Measurements from ENCODE around the gene RYR3.
"Not testable (repeated sequence)": the region's sequence is repeated elsewhere in the genome, so short reads cannot be mapped to it uniquely, and the experiment has no call there.

Gene RYR3

DNA sequence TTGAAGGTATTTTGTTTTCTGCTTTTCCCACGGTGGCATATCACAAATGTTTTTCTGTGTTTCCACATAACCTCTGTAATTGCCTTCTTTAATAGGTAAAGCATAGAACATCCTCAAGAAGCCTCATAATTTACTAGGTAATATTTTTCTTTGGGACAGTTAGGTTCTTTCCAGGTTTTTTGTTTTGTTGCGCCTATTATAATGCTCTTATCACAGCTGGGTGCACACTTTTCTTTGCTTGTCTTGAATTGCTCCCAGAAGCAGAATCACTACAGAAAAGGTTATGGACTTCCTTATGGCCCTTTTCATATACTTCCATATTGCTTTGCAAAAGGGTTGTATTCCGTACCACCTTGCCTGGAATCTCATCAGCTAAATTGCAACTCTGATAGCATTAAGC is 213.5 kb downstream of the RYR3 start:
- no peak for DNase-seq

DNA sequence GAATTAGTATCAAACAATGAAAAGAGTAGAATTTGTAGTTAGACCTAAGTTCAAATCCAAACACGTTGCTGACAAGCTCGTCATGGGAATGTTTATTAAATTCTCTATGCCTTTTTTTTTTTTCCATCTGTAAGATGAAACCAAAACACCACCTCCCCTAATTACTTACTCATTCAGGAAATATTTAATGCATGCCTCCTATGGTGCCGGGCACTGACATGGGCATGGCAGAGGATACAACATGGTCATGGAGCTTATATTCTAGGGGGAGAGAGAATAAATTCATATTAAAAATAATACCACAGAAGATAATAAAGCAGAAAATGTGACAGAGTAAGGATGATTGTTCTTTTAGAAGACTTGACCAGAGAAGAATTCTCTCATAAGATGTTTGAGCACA is 215.8 kb downstream of the RYR3 start:
- DNase-seq, result no peak

DNA sequence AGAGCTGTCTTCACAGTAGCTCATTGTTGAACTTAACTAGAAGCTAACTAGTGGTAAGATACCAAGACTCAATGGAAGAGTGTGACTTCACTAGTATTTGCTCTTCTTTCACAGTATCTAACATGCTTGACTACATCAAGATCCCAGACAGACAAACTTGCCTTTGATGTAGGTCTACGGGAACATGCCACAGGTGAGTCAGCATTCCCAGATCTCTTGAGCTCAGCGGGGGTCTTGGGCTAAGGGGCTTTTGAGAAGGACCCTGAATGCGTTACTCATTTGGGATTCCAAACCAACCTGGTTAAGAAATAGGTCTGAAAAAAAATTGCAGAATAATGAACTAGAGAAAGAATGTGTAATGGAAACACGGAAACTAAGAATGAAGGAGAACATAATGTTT is 222.4 kb downstream of the RYR3 start:
- DNase-seq, result no peak

DNA sequence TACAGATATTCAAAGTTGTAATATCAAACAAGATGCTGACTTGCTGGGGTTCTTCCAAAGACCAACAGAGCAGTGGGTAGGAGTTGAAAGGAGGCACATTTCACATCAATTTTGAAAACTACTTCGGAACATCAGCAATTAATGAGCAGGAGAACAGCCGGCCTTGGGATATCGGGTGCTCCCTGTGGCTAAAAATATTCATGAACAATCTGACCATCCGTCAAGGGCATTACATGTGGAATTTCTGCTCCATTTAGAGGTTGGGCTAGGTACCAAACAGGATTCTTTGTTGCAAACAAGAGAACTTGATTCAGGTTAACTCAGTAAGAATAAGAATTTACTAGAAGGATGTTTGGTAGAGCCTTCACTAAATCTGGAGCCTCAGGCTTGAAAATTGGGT is 223.9 kb downstream of the RYR3 start:
- no peak for DNase-seq

DNA sequence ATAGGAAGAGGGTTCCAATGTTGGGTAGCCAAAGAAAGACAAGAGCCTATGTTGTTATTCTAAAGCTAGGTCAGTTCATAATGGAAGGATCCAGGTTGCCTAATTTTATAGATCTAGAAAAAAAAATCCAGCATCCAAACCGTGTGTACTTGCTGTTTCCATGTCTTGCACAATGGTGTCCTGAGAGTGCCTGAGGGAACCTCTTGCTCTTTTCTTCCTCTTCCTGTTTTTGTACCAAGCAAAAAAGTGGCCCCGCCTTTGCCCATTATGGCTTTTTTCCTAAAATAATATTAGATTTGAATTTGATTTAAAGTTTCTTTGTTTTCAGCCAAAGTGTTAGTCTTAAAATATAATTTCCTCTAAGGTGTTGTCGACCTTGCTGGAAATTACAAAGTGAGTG is 224.4 kb downstream of the RYR3 start:
- DNase-seq, result no peak

DNA sequence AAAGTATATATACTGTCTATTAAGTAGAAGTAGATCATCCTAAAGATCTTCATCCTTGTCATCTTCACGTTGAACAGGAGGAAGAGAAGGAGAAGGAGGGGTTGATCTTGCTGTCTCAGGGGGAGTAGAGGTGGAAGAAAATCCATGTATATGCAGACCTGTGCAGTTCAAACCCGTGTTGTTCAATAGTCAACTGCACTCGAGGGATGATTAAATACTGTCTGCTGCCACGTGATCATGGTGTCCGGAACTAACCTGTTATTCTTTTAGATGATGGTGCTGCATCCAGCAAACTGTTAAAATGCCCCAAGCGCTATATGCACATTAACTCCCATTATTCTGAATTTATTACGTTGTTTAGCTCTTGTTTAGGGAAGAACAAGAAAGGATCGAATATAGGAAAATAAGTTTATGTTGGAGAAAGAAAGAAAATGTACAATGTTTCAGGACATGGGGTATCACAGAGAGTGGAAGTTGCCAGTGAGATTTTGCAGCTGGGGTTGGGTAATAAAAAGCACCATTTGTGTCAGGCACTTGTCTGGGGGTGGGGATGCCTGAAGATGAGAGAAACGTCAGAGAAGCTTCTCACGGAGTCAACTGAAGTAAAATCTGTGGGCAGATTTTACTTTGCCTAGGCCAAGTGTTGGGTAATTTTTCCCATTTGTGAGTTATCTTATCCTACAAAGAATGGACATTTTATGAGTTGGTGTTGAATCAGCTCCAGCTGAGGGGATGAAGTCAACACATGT is 229.2 kb downstream of the RYR3 start:
- DNase-seq, result no peak

DNA sequence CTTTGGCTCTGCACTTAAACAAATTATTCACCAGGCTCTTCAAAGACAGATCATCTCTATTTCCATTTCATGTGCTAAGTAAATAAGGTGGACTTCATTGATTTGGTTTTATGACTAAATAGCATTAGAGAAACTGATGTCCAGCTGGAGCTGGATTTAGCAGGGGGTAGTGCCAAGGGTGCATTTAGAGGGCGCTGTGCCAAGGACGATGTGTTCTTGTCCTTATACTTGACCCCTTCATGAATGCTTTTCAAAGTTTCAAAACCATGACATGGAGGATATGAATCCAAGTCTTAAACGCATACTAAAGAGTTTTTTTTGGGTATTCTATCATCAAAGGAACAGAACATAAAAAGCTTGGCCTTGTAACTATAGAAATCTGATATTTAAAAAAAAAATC is 233.2 kb downstream of the RYR3 start:
- DNase-seq, result no peak

DNA sequence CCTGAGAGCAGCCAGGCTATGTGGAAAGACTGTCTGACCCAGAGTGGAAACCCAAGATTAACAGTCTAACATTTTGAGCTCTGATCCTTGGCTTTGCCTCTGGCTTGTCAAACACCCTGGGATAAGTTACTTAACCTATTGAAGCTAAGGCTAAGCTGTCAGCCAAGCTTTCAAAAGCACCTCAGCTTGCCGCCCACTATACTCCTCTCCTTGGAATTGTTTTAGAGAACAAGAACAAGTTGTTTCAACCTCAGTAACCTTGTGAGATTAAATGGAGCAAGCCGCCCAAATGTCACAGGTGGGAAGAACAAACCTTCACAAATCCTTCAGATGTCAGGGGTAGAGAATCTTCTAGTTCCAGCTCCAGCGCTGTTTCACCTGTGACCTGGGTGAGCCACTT is 235.1 kb downstream of the RYR3 start:
- DNase-seq, result no peak

DNA sequence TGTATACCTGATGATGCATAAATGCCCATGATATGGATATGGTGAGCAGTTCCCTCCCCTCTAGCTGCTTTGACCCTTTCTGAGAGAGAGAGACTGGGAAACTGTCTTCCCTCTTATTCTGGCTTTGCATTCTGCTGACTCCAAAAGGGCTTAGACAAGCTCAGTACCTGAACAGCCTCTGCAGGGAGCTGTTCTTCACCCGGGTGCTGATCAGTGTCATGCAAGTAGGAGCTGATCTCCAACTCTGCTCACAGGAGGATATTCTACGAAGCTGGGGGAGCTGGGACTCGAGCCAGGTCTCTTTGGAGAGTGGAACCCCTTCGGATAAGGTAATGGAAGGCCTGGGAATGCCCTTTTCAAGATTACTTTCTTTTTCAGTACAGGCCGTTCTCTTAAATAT is 237.1 kb downstream of the RYR3 start:
- no peak for DNase-seq

DNA sequence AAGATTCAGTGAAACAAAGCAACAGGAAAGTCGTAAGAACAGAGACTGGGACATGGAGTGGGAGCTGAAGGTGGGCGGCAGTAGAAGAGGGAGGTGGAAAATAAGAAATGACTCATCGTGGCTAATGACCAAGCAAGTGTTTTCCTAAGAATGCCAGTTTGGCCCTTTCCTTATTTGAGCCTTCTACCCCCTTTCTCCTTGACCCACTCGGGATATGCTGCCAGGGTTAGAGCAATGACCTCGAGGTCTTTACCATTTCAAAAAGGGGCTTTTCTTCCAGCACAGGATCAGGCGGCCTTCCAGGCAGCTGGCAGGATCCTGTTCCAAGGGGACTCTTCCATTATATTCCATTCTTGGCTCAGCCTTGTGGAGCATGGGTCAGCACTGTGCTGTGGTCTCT is 241.1 kb downstream of the RYR3 start:
- DNase-seq, result no peak

DNA sequence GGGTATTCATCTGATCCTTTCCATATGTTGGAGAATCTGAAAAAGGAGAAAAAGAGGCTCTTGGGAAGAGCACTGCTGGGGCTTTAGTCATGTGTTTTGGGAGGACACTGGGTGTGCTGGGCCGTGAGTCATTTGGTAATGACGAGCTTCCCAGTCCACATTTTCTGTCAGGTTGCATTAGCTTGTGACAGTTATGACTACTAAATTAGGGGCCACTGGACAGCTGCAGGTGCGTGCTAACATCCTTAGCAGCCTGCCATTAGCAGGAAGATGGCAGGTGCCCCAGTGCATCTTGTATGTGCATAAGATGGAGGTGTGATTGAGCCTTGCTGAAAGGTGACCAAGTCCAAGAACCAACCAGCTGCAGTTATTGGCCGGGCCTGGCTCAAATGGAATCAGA is 242.4 kb downstream of the RYR3 start:
- DNase-seq, result no peak

DNA sequence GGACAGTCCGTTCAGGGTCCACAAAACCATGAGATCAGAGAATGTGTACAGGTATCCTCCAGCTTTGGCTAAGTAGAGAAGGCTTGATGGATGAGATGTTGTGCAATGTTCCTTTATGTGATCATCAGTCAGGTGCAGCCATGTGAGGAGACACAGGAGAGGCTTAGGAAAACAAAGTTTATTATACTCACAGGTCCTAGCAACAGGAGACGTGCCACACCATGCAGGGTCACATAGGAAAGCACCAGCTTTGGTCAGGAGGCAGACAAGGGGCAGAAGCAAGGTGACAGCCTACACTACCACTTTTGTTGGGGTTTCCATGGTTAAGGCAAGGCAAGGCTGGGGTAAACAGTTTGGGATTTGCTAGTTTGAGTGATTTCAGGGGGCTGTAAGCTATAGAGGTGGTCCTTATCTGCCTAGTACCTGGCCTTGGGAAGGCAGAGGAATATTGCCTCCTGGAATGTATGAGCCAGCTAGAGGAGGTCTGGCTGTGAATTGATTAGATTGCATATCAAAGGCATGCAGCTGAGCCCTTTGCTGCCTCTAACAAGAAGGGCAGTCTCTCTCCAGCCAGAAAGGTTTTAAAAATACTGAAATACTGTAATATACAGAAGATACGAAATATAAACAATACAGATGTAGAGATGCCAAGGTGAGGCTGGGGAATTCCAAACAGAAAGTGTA is 248.6 kb downstream of the RYR3 start:
- DNase-seq, result no peak

DNA sequence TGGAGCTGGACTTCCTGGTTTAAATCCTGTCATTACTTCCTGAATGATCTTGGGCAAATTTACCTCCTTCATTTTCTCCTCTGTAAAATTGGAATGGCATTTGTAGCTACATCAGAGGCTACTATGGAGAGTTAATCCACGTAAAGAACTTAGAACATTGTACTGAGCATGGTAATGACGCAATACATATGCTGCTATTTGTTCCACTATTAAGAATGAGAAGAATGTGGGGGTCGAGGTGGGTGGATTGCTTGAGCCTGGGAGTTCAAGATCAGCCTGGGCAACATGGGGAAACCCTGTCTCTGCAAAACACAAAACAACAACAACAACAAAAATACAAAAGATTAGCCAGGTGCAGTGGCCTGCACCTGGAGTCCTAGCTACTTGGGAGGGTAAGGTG is 250.6 kb downstream of the RYR3 start:
- DNase-seq, result no peak

DNA sequence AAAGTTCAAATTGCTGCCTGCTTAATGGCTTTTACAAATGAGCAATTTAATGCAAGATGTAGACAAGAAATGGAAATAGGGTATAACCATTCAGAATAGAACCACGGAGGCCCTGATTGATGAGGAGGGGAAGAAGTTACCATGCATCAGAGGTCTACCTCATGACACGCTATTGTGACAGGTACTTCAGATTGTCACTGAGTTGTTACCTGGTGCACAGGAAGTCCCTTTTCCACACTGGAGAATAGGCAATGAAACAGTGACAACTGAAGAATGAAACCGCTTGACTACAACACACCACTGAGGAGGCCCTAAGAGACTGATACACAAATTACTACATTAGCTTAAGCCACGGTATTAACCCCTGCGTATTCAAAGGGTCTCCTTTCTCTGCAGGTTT is 251.2 kb downstream of the RYR3 start:
- DNase-seq, result no peak

DNA sequence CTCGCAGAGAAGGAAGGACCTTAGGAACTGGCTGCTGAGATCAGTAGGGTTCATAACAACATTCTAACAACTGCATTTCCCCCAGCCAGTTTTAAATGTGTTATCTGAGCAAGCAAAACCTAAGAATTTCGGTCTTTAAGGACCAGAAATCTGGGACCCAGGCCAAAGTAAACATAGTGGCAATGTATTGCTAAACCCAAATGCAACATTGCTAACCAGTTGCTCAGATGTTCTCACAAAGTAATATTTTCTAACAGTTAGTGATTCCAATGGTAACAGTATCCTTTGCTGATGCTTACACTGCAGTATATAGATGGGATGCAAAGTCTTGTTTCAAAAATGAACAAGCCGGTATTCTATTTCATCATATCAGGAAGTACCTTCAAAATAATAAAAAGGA is 254.3 kb downstream of the RYR3 start:
- DNase-seq, result no peak

DNA sequence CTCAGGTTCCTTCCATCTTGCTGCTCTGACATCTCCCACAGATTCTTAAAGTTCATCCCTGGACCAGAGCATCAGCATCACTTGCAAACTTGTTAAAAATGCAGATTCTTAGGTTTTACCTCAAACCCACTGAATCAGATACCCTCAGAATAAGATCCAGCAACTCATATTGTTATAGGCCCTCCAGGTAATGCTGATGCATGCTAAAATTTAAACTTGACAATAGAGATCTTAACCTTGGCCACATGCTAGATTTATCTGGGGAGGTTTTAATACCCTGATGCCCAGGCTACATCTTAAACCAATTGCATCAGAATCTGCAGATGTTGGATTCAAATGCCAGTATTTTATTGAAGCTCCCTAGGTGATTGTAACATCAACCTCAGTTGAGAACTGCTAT is 256.9 kb downstream of the RYR3 start:
- DNase-seq, result no peak

DNA sequence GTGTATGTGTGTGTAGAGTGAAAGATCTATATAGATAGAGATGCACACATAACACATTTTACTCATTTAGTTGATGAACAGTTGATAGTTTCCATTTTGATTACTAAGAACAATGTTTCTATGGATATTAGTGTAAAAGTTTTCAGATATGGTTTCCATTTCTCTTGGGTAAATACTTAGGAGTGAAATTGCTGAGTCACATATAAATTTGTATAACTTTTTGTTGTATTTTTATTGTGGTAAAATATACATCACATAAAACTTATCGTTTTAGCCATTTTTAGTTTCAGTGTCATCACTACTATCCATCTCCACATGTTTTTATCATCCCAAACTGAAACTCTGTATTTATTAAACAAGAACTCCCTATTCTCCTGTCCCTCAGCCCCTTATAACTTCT is 258.3 kb downstream of the RYR3 start:
- DNase-seq, result no peak

DNA sequence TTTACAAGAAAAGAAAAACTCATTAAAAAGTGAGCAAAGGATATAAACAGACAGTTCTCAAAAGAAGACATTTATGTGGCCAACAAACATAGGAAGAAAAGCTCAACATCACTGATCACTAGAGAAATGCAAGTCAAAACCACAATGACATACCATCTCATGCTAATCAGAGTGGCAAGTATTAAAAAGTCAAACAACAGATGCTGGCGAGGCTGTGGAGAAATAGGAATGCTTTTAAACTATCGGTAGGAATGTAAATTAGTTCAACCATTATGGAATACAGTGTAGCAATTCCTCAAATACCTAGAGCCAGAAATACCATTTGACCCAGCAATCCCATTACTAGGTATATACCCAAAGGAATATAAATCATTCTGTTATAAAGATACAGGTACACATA is 267.1 kb downstream of the RYR3 start:
- DNase-seq, result not testable (repeated sequence)

DNA sequence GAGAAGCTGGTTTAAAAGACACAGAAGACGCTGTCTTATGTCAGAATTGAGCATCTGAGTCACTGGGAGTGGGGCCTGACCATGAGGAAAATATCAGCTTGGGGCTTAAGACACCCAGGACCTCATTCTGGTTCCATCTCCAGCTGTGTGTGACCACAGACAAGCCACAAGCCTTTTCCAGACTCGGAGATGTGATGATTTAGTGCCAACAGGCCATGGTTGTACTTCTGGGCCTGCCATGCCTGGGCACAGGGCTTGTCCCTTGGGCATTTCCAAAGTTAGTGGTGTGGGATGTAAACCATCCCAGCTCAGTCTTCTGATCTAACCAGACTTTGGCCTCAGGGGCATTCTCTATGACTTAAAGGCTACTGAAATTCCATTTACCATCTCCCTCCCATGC is 269.8 kb downstream of the RYR3 start:
- no peak for DNase-seq

DNA sequence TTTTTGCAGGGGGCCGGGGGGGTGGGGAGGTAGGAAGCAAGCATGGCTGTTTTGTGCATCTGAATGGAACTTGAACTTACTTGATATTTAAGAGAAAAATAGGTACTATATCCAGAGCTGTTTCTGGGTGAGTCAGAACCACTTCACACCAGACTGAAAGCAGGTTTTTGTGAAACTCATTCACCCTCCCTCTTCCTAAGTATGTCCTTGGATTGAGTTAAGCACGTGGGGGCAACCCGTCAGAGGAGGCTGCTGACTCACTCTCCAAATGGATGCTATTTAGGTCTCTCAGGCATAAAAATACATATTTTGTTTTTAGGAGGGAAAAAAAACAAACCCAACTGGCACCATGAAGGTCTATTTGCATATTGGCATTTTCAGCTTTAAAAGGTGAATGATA is 270.3 kb downstream of the RYR3 start:
- DNase-seq, result no peak

DNA sequence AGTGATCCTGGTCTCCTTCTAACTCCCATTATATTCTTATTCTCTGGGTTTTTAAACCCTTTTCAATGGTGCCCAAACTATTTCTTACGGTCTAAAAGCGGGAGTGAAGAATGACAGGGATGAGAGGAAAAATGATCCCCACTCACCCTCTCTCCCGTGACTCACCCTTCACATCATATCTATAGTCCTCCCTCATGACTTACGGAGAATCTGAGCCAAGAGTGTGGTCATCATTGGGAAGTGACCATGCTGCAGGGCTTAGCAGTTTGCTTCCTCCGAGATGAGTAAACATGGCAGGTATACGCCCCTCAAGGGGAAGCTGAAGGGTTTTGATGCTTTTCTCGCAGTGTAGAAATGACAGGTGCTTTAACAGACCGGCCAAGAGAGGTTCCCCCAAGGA is 274.0 kb downstream of the RYR3 start:
- DNase-seq, result no peak

DNA sequence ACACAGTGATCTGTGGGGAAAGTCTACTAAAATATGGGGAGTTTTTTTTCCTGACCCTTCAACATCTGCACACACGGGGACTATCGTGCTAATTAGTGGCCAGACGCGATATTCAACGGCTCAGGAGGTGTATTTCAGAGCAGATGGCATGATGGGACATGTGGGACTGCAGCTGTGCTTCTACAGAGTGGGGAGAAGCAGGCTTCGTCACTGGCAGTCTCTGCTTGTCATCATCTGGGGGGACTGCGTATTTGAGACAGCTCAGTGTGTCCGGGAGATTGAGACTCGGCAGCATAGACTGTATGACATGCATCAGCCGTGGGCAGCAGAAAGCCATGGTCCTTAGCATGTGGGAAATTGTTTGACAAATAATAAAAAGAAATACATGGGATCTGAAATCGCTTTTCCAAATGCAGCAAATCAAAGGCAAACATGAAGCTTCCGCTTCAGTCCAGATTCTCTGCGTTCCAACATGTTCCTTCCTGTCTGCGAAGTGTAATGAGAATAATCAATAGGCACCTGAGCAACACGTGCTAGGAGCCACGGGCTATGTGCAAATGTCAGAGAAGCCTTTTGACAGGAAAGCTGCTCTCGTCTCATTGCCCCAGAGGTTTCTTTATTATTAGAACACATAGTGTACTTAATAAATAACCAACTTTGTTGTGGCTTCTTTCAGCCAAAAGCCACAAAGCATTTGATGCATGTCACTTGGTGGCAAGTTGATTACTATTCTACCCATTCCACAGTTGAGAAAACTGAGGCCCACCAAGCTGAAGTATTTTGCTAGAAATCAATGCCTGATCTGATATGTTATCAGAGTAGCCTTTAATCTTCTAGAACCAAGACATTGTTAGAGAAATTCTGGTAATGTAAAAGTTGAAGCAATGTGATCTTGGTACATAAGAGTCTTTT is 276.3 kb downstream of the RYR3 start:
- no peak for DNase-seq

DNA sequence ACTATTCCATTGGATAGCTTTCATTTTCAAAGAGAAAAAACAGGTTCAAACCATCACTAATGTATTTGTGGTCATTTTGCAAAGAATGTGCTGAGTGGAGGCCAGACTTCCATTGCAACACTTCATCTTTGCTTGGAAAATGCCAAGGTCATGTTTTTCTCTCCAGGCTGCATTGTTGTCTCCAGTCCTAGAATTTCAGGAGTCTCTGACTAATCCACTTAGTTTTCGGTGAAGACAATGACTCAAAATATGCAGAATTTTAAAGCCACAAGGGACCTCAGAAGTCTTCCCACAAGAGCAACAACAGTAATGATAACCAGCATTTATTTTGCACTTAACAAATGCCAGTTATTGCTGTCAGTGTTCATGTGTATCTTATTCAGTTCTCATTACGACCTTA is 277.0 kb downstream of the RYR3 start:
- no peak for DNase-seq

DNA sequence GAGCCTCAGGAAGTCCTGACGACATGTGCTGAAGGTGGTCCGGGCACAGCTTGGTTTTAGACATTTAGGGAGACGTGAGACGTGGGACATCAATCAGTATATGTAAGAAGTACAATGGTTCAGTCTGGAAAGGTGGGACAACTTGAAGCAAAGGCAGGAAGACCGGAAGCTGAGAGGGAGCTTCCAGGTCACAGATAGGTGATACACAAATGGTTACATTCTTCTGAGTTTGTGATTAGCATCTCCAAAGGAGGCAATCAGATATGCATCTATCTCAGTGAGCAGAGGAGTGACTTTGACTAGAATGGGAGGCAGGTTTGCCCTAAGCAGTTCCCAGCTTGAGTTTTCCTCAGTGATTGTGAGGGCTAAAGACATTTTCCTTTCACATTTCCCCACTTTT is 282.1 kb downstream of the RYR3 start:
- DNase-seq, result no peak
